Liver (tissue), 9 donors: ENCODE measurements around the gene VAMP1. TPM values are rescaled to one million over a fixed set of nuclear protein-coding genes. Genes with fewer than 3 reads are reported as not detected.
"Not testable (repeated sequence)": the region's sequence is repeated elsewhere in the genome, so short reads cannot be mapped to it uniquely, and the experiment has no call there.

Source experiments
- DNase-seq: peaks from one replicate; pipeline ENCODE4 v3.0.0-alpha.2; 2017; ENCODE audit warnings: low spot score
- H3K27ac ChIP-seq, 2 donors: one replicate each; pipeline ENCODE4 v1.7.0; 2013; ENCODE audit warnings: inconsistent platforms in 2 of 2, low read length in 2 of 2, control low read depth in 1 of 2, low read depth in 1 of 2, mild to moderate bottlenecking in 1 of 2
- H3K27me3 ChIP-seq, 4 donors: one replicate each; pipeline versions ENCODE4 v1.6.1 to v1.7.0; 2013; ENCODE audit warnings: low read length in 3 of 4, inconsistent platforms in 1 of 4, mild to moderate bottlenecking in 1 of 4, moderate library complexity in 1 of 4; ENCODE audit not compliant: control insufficient read depth in 4 of 4, insufficient read depth in 4 of 4
- H3K36me3 ChIP-seq, 4 donors: one replicate each; pipeline versions ENCODE4 v1.6.1 to v1.7.0; 2013; ENCODE audit warnings: low read length in 3 of 4, mild to moderate bottlenecking in 3 of 4, low read depth in 1 of 4, moderate library complexity in 1 of 4; ENCODE audit not compliant: control insufficient read depth in 4 of 4, insufficient read depth in 3 of 4
- H3K4me1 ChIP-seq, 4 donors: one replicate each; pipeline versions ENCODE4 v1.6.1 to v1.7.0; 2013; ENCODE audit warnings: low read length in 3 of 4, mild to moderate bottlenecking in 3 of 4, moderate library complexity in 1 of 4; ENCODE audit not compliant: control insufficient read depth in 4 of 4, insufficient read depth in 4 of 4
- H3K4me3 ChIP-seq, 3 donors: one replicate each; pipeline versions ENCODE4 v1.6.1 to v1.7.0; 2013; ENCODE audit warnings: low read length in 3 of 3, control low read depth in 1 of 3, low read depth in 1 of 3, mild to moderate bottlenecking in 1 of 3
- H3K9ac ChIP-seq, 2 donors: one replicate each; pipeline ENCODE4 v1.7.0; 2013; ENCODE audit warnings: low read length in 2 of 2, mild to moderate bottlenecking in 2 of 2, moderate library complexity in 2 of 2, control low read depth in 1 of 2, low read depth in 1 of 2
- H3K9me3 ChIP-seq, 4 donors: one replicate each; pipeline versions ENCODE4 v1.6.1 to v1.7.0; 2013; ENCODE audit warnings: low read length in 3 of 4; ENCODE audit not compliant: control insufficient read depth in 4 of 4
- EGR1 ChIP-seq, 2 donors: IDR thresholded peaks; 2 replicates each; pipeline ENCODE4 v1.6.1; 2016 to 2018; ENCODE audit warnings: antibody characterized with exemption in 2 of 2, low read depth in 2 of 2
- FOXA1 ChIP-seq: IDR thresholded peaks from 2 replicates; pipeline ENCODE4 v1.6.1; 2016; ENCODE audit warnings: antibody characterized with exemption
- FOXA2 ChIP-seq: IDR thresholded peaks from 2 replicates; pipeline ENCODE4 v1.6.1; 2016; ENCODE audit warnings: antibody characterized with exemption
- GABPA ChIP-seq, 2 donors: IDR thresholded peaks in 1 of 2; conservative IDR thresholded peaks in 1 of 2; 2 replicates each; pipeline ENCODE4 v1.6.1; 2016; ENCODE audit warnings: antibody characterized with exemption in 2 of 2, mild to moderate bottlenecking in 1 of 2, moderate library complexity in 1 of 2
- HNF4A ChIP-seq, 2 donors: conservative IDR thresholded peaks; 2 replicates each; pipeline ENCODE4 v1.6.1; 2016; ENCODE audit warnings: antibody characterized with exemption in 2 of 2, mild to moderate bottlenecking in 2 of 2
- HNF4G ChIP-seq: IDR thresholded peaks from 2 replicates; pipeline ENCODE4 v1.6.1; 2016; ENCODE audit warnings: antibody characterized with exemption
- JUND ChIP-seq, 2 donors: IDR thresholded peaks; 2 replicates each; pipeline ENCODE4 v1.6.1; 2016; ENCODE audit warnings: antibody characterized with exemption in 2 of 2
- NR2F2 ChIP-seq: IDR thresholded peaks from 2 replicates; pipeline ENCODE4 v1.6.1; 2016; ENCODE audit warnings: antibody characterized with exemption
- RAD21 ChIP-seq, 2 donors: IDR thresholded peaks; 2 replicates each; pipeline ENCODE4 v1.6.1; 2016; ENCODE audit warnings: antibody characterized with exemption in 2 of 2, mild to moderate bottlenecking in 2 of 2
- RXRA ChIP-seq, 2 donors: IDR thresholded peaks; 2 replicates each; pipeline ENCODE4 v1.6.1; 2017 to 2018; ENCODE audit warnings: antibody characterized with exemption in 2 of 2, mild to moderate bottlenecking in 1 of 2
- SP1 ChIP-seq: IDR thresholded peaks from 2 replicates; pipeline ENCODE4 v1.6.1; 2018; ENCODE audit warnings: antibody characterized with exemption, mild to moderate bottlenecking
- TAF1 ChIP-seq: conservative IDR thresholded peaks from 2 replicates; pipeline ENCODE4 v1.6.1; 2016; ENCODE audit warnings: antibody characterized with exemption, mild to moderate bottlenecking
- YY1 ChIP-seq: IDR thresholded peaks from 2 replicates; pipeline ENCODE4 v1.6.1; 2016; ENCODE audit warnings: antibody characterized with exemption, mild to moderate bottlenecking
- WGBS: extraction: QIAGEN DNeasy Blood & Tissue Kit; methylation state at CpG from one replicate; pipeline ENCODE4 v1.1.7; 2013; 5-methylcytosine and 5-hydroxymethylcytosine counted together
- polyA plus RNA-seq, 2 donors: library from polyadenylated mRNA; stranded (reverse) in 1 of 2; unstranded in 1 of 2; fragments of 200-250 nt in 1 of 2; fragments of >200 nt in 1 of 2; fragmentation: Nextera tagmentation in 1 of 2; extraction: Ambion mirVana in 1 of 2; gene quantifications; one replicate each; pipeline versions ENCODE4 v1.2.1 to v1.2.3, GENCODE V29; 2013 to 2015
- total RNA-seq, 2 donors: library from RNA; depleted of rRNA; stranded (reverse); fragments of >200 nt; gene quantifications; one replicate each; pipeline ENCODE4 v1.2.3, GENCODE V29; 2014
- TF ChIP-seq, protein P1 (sequence below): IDR thresholded peaks from 2 replicates; pipeline ENCODE4 v1.6.1; 2016; ENCODE audit warnings: antibody characterized with exemption
- TF ChIP-seq, protein P2 (sequence below): IDR thresholded peaks from 2 replicates; pipeline ENCODE4 v1.6.1; 2016; ENCODE audit warnings: antibody characterized with exemption, mild to moderate bottlenecking
- TF ChIP-seq, protein P3 (sequence below): fragments of 150-350 bp; IDR thresholded peaks from 2 replicates; pipeline ENCODE4 v1.5.1; 2017; ENCODE audit warnings: improper control_type of control experiment, low read depth, low read length; ENCODE audit not compliant: missing input control
- TF ChIP-seq, protein P4 (sequence below): IDR thresholded peaks from 2 replicates; pipeline ENCODE4 v1.6.1; 2016; ENCODE audit warnings: antibody characterized with exemption
- donor health status: healthy.
- donor health status: healthy.
- donor health status: healthy.
- donor health status: healthy.
- donor health status: healthy.

Gene VAMP1
- total and polyA plus RNA-seq, 4 donors, result 2.4 to 6.4 (median 5.0) TPM

DNA sequence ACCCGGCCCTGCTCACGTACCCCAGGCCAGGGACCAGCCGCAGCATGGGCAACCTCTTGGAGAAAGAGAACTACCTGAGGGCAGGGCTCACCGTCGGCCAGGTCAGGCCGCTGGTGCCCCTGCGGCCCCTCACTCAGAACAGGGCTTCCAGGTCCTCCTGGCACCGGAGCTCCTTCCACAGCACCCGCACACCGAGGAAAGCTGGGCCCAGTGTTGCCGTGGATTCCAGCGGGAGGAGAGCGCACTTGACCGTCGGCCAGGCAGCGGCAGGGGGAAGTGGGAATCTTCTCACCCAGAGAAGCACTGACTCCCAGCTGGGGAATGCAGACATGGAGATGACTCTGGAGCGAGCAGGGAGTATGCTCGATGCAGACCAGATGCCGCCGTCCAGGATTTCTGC, 7.9 kb upstream of the VAMP1 start:
- 90% methylated on average over 20 of the region's 20 CpGs for WGBS
- Histone ChIP-seq H3K36me3 (no peaks in the 10 kb centered on the region), H3K9me3 (no peaks in the 10 kb centered on the region), H3K27me3 (no peaks in the 10 kb centered on the region), H3K9ac (no peak overlapping the region), H3K27ac (no peak overlapping the region), H3K4me1 (peaks cover 0 to 2% (median 0%) of the 10 kb centered on the region in 4 donors), H3K4me3 (no peak overlapping the region)
- TF ChIP-seq FOXA2, result no peak
- no peak for TF ChIP-seq RAD21 (IDR thresholded peaks at IDR 0.05)
- no peak for TF ChIP-seq HNF4A (conservative IDR thresholded peaks at IDR 0.05)
- no peak for TF ChIP-seq GABPA (IDR thresholded peaks at IDR 0.05 in 1 of 2, conservative IDR thresholded peaks at IDR 0.05 in 1 of 2)
- TF ChIP-seq, protein P1, sequence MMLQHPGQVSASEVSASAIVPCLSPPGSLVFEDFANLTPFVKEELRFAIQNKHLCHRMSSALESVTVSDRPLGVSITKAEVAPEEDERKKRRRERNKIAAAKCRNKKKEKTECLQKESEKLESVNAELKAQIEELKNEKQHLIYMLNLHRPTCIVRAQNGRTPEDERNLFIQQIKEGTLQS, result no peak
- no peak for TF ChIP-seq EGR1 (IDR thresholded peaks at IDR 0.05; ENCODE audit: low read depth in 2 of 2)
- TF ChIP-seq SP1, result no peak
- no peak for TF ChIP-seq YY1
- TF ChIP-seq RXRA (IDR thresholded peaks at IDR 0.05), result no peak
- TF ChIP-seq, protein P2, sequence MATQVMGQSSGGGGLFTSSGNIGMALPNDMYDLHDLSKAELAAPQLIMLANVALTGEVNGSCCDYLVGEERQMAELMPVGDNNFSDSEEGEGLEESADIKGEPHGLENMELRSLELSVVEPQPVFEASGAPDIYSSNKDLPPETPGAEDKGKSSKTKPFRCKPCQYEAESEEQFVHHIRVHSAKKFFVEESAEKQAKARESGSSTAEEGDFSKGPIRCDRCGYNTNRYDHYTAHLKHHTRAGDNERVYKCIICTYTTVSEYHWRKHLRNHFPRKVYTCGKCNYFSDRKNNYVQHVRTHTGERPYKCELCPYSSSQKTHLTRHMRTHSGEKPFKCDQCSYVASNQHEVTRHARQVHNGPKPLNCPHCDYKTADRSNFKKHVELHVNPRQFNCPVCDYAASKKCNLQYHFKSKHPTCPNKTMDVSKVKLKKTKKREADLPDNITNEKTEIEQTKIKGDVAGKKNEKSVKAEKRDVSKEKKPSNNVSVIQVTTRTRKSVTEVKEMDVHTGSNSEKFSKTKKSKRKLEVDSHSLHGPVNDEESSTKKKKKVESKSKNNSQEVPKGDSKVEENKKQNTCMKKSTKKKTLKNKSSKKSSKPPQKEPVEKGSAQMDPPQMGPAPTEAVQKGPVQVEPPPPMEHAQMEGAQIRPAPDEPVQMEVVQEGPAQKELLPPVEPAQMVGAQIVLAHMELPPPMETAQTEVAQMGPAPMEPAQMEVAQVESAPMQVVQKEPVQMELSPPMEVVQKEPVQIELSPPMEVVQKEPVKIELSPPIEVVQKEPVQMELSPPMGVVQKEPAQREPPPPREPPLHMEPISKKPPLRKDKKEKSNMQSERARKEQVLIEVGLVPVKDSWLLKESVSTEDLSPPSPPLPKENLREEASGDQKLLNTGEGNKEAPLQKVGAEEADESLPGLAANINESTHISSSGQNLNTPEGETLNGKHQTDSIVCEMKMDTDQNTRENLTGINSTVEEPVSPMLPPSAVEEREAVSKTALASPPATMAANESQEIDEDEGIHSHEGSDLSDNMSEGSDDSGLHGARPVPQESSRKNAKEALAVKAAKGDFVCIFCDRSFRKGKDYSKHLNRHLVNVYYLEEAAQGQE, result no peak
- no peak for TF ChIP-seq FOXA1
- TF ChIP-seq, protein P3, sequence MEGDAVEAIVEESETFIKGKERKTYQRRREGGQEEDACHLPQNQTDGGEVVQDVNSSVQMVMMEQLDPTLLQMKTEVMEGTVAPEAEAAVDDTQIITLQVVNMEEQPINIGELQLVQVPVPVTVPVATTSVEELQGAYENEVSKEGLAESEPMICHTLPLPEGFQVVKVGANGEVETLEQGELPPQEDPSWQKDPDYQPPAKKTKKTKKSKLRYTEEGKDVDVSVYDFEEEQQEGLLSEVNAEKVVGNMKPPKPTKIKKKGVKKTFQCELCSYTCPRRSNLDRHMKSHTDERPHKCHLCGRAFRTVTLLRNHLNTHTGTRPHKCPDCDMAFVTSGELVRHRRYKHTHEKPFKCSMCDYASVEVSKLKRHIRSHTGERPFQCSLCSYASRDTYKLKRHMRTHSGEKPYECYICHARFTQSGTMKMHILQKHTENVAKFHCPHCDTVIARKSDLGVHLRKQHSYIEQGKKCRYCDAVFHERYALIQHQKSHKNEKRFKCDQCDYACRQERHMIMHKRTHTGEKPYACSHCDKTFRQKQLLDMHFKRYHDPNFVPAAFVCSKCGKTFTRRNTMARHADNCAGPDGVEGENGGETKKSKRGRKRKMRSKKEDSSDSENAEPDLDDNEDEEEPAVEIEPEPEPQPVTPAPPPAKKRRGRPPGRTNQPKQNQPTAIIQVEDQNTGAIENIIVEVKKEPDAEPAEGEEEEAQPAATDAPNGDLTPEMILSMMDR, result no peak
- TF ChIP-seq, protein P4, sequence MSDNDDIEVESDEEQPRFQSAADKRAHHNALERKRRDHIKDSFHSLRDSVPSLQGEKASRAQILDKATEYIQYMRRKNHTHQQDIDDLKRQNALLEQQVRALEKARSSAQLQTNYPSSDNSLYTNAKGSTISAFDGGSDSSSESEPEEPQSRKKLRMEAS, result no peak
- no peak for TF ChIP-seq JUND (IDR thresholded peaks at IDR 0.05)
- no peak for TF ChIP-seq NR2F2
- no peak for TF ChIP-seq TAF1
- no peak for TF ChIP-seq HNF4G
- DNase-seq, result no peak

DNA sequence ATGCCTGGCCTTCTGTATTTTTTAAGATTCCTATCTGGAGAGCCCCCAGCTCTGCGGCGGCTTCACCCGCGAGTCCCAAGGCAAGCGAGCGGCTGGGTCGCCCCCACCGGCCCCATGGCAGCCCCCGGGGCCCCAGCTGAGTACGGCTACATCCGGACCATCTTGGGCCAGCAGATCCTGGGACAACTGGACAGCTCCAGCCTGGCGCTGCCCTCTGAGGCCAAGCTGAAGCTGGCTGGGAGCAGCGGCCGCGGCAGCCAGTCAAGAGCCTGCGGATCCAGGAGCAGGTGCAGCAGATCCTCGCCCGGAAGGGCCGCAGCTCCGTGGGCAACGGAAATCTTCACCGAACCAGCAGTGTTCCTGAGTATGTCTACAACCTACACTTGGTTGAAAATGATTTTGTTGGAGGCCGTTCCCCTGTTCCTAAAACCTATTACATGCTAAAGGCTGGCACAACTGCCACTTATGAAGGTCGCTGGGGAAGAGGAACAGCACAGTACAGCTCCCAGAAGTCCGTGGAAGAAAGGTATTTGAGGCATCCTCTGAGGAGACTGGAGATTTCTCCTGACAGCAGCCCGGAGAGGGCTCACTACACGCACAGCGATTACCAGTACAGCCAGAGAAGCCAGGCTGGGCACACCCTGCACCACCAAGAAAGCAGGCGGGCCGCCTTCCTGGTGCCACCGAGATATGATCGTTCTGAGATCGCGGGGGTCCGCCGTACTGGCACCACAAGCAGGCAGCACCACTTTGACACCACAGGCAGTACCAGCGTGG, 7.3 kb upstream of the VAMP1 start:
- not testable (repeated sequence) for H3K4me3 ChIP-seq, H3K27me3 ChIP-seq, H3K9ac ChIP-seq, H3K4me1 ChIP-seq, H3K9me3 ChIP-seq, H3K27ac ChIP-seq, H3K36me3 ChIP-seq, DNase-seq
- 95% methylated on average over 37 of the region's 37 CpGs for WGBS
